Measurements from ENCODE around the gene HES5. TPM values are rescaled to one million over a fixed set of nuclear protein-coding genes. Genes with fewer than 3 reads are reported as not detected.
A peak's percentile ranks its signal among the peaks of the same experiment; 100 is the strongest.

The HES5 gene
- total RNA-seq, 6 donors from 2014 or later: 0.31 to 1.6 (median 0.92) TPM; not detected in 2

DNA sequence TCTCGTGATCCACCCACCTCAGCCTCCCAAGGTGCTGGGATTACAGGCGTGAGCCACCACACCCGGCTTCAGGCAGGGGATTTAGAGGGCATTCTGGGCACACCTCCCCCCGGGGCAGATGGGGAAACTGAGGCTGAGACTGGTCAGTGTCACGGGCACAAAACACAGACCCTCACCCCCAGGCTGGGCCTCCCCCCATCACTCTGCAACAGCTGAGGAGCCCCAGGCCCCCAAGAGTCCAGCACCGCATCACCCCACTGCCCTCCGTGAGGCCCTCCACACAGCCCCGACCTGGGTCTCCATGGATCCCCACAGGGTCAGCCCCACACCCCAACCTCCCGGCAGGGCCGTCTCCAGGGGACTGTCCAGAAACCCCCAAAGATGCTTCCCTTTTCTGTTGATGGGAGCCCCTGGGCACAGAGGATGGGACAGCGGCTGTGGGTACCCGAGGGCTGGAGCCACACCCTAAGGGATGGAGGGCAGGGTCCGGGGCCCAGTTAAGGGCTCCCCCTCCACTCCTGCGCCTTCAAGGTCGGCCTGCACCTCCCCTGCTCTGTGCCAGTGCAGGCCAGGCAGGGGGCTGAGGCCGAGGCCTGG, 37.1 kb upstream of the HES5 start:
- Histone ChIP-seq H3K27me3 (no peaks in the 10 kb centered on the region), H3K36me3 (peaks cover 0 to 20% (median 16%) of the 10 kb centered on the region in 4 donors), H3K27ac (no peak overlapping the region), H3K4me1 (peaks cover 0 to 3% (median 0%) of the 10 kb centered on the region in 4 donors), H3K4me3 (no peak overlapping the region), H3K9me3 (no peaks in the 10 kb centered on the region)
- ATAC-seq (ENCODE audit: low FRiP score in 2 of 2) (no peak), DNase-seq (peak in 1 of 2 donors; percentile 58)
- no peak for TF ChIP-seq POLR2AphosphoS5 (IDR thresholded peaks at IDR 0.05)
- no peak for TF ChIP-seq POLR2A (IDR thresholded peaks at IDR 0.05)
- no peak for TF ChIP-seq EP300 (IDR thresholded peaks at IDR 0.05)
- TF ChIP-seq, protein P1, sequence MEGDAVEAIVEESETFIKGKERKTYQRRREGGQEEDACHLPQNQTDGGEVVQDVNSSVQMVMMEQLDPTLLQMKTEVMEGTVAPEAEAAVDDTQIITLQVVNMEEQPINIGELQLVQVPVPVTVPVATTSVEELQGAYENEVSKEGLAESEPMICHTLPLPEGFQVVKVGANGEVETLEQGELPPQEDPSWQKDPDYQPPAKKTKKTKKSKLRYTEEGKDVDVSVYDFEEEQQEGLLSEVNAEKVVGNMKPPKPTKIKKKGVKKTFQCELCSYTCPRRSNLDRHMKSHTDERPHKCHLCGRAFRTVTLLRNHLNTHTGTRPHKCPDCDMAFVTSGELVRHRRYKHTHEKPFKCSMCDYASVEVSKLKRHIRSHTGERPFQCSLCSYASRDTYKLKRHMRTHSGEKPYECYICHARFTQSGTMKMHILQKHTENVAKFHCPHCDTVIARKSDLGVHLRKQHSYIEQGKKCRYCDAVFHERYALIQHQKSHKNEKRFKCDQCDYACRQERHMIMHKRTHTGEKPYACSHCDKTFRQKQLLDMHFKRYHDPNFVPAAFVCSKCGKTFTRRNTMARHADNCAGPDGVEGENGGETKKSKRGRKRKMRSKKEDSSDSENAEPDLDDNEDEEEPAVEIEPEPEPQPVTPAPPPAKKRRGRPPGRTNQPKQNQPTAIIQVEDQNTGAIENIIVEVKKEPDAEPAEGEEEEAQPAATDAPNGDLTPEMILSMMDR (IDR thresholded peaks at IDR 0.05): no peak
- 86 to 88% methylated on average over 1 to 16 of the region's 16 CpGs for WGBS, 2 donors

GRCh38 chr1:2566101-2567045, 36.3 kb upstream of the HES5 start:
- Histone ChIP-seq H3K9me3 (no peaks in the 10 kb centered on the region), H3K27me3 (no peaks in the 10 kb centered on the region), H3K27ac (no peak overlapping the region), H3K4me1 (peaks cover 0 to 3% (median 0%) of the 10 kb centered on the region in 4 donors), H3K36me3 (peaks cover 0 to 29% (median 24%) of the 10 kb centered on the region in 4 donors), H3K4me3 (no peak overlapping the region)
- ATAC-seq (ENCODE audit: low FRiP score in 2 of 2) (no peak), DNase-seq (peak in 1 of 2 donors; percentile 54)
- 78 to 80% methylated on average over 31 to 34 of the region's 34 CpGs for WGBS, 2 donors
- TF ChIP-seq POLR2A (IDR thresholded peaks at IDR 0.05): no peak
- TF ChIP-seq, protein P1 (IDR thresholded peaks at IDR 0.05): no peak
- TF ChIP-seq POLR2AphosphoS5 (IDR thresholded peaks at IDR 0.05): no peak
- TF ChIP-seq EP300 (IDR thresholded peaks at IDR 0.05): no peak

DNA sequence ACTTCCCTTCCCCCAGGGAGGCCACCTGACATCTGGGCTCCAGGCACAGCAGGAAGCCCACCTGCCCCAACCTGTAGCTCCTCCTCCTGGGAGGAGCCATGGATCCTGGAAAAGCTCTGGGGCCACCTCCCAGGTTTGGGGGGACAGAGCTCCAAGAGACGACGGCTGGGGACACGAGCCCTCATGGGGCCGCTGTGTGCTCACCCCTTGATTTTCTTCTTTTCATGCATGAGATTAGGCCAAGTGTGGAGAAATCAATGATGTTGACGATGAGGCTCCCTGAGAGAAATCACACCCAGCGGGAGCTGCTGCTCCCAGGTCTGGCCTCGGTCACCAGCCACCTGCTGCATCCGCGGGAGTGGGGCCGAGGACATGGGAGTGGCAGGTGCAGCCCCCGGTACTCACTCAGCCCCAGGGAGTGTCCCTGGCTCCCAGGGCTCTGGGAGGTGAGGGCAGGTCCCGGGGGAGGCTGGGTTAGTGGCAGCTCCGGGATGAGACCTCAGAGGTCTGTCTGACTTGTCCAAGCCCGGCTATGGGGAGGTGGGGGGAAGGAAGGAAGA, 34.8 kb upstream of the HES5 start:
- H3K4me1 ChIP-seq: peaks cover 0 to 4% (median 3%) of the 10 kb centered on the region in 4 donors
- no peak for ATAC-seq (ENCODE audit: low FRiP score in 2 of 2)
- no peaks in the 10 kb centered on the region for H3K27me3 ChIP-seq
- WGBS, 2 donors: 48 to 66% methylated on average over 10 to 11 of the region's 14 CpGs
- H3K9me3 ChIP-seq: no peaks in the 10 kb centered on the region
- no peak overlapping the region for H3K4me3 ChIP-seq
- H3K27ac ChIP-seq: no peak overlapping the region
- DNase-seq: peak in 1 of 2 donors; percentile 54
- TF ChIP-seq POLR2AphosphoS5 (IDR thresholded peaks at IDR 0.05): no peak
- no peak for TF ChIP-seq POLR2A (IDR thresholded peaks at IDR 0.05)
- no peak for TF ChIP-seq EP300 (IDR thresholded peaks at IDR 0.05)
- TF ChIP-seq, protein P1 (IDR thresholded peaks at IDR 0.05): no peak
- H3K36me3 ChIP-seq: peaks cover 5 to 43% (median 37%) of the 10 kb centered on the region in 4 donors

DNA sequence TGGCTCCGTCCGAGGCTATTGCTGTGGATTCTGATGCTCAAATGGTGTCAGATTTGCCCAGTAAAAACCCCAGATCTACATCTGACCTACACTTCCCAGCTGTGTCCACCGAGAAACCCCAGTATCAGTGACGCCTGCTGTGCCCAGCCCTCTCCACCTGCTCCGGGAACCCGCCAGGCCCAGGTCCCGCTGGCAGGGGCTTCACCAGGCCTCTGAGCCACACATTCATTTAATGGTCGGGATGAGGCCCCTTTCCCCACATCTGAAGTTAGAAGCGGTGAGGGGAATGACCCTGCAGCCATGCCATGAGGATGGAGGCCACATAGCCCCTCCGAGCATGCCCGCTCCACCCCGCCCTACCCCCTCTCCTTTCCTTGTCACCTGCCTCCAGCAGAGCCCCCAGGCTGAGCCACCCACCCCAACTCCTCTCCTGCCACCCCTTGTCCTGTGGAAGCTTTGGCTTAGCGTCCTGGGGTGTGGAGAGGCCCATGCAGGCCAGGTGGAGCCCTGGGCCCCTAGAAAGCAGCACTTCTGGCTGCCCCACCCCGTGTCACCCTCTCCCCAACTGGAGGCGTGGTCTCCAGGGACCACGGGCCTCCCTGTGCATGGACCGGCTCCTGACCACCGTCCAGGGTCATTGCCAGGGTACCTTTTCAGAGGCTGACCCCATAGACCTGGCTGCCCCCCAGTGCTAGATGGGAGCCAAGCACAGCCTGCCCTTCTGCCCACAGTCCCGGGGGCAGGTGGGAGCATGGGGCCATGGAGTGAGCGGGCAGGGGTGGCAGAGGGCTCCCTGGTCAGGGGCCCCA, 34.1 kb upstream of the HES5 start:
- 82 to 96% methylated on average over 13 to 14 of the region's 20 CpGs for WGBS, 2 donors
- DNase-seq (peak in 1 of 2 donors; percentile 58), ATAC-seq (ENCODE audit: low FRiP score in 2 of 2) (no peak)
- Histone ChIP-seq H3K27ac (no peak overlapping the region), H3K27me3 (no peaks in the 10 kb centered on the region), H3K4me3 (no peak overlapping the region), H3K36me3 (peaks cover 6 to 50% (median 41%) of the 10 kb centered on the region in 4 donors), H3K9me3 (no peaks in the 10 kb centered on the region), H3K4me1 (peaks cover 0 to 10% (median 6%) of the 10 kb centered on the region in 4 donors)
- TF ChIP-seq POLR2AphosphoS5 (IDR thresholded peaks at IDR 0.05) (no peak), EP300 (IDR thresholded peaks at IDR 0.05) (no peak), POLR2A (IDR thresholded peaks at IDR 0.05) (no peak)
- TF ChIP-seq, protein P1 (IDR thresholded peaks at IDR 0.05): no peak

Data from upper lobe of left lung (tissue), 6 donors.